Osteoblast (primary cell): ENCODE results near the gene WWOX. TPM values are rescaled to one million over a fixed set of nuclear protein-coding genes. Genes with fewer than 3 reads are reported as not detected.
A peak's percentile ranks its signal among the peaks of the same experiment; 100 is the strongest.

Experiments used
- DNase-seq: peaks from one replicate; pipeline ENCODE4 v3.0.0; 2011; ENCODE audit warnings: low spot score, mixed read lengths; ENCODE audit not compliant: insufficient read length; ENCODE audit errors: missing footprints
- H2AFZ ChIP-seq: 2 replicates; pipeline ENCODE4 v1.6.0; 2011; ENCODE audit warnings: mild to moderate bottlenecking, low read length
- H3K27ac ChIP-seq: 2 replicates; pipeline ENCODE4 v1.5.1; 2011; ENCODE audit warnings: mild to moderate bottlenecking, low read depth, low read length, moderate library complexity
- H3K27me3 ChIP-seq: 2 replicates; pipeline ENCODE4 v1.6.0; 2012; ENCODE audit warnings: mild to moderate bottlenecking, control low read depth, inconsistent platforms, low read length, moderate library complexity; ENCODE audit not compliant: insufficient read depth
- H3K36me3 ChIP-seq: 2 replicates; pipeline ENCODE4 v1.5.1; 2011; ENCODE audit warnings: mild to moderate bottlenecking, low read length, control low read depth, moderate library complexity; ENCODE audit not compliant: insufficient read depth
- H3K4me1 ChIP-seq: 2 replicates; pipeline ENCODE4 v1.5.1; 2011; ENCODE audit warnings: mild to moderate bottlenecking, low read length, control low read depth, moderate library complexity; ENCODE audit not compliant: insufficient read depth
- H3K4me2 ChIP-seq: 2 replicates; pipeline ENCODE4 v1.6.0; 2011; ENCODE audit warnings: mild to moderate bottlenecking, low read length; ENCODE audit not compliant: insufficient read depth
- H3K4me3 ChIP-seq: fragments of 200-600 bp; sonication (generic); 3 replicates; pipeline ENCODE4 v1.5.1; 2012; ENCODE audit warnings: mild to moderate bottlenecking, low read length, inconsistent platforms; ENCODE audit not compliant: insufficient read depth
- H3K79me2 ChIP-seq: 2 replicates; pipeline ENCODE4 v1.6.0; 2012; ENCODE audit warnings: mild to moderate bottlenecking, low read length, control low read depth, inconsistent platforms; ENCODE audit not compliant: insufficient read depth
- H3K9me3 ChIP-seq: 2 replicates; pipeline ENCODE4 v1.5.1; 2011; ENCODE audit warnings: low read depth, low read length, control low read depth
- H4K20me1 ChIP-seq: 2 replicates; pipeline ENCODE4 v1.6.0; 2012; ENCODE audit warnings: mild to moderate bottlenecking, low read length, control low read depth; ENCODE audit not compliant: insufficient read depth
- total RNA-seq: library from RNA; depleted of rRNA; stranded (reverse); fragments of >200 nt; gene quantifications from 2 replicates; pipeline ENCODE4 v1.2.3, GENCODE V29; 2012
- TF ChIP-seq, protein P1 (sequence below): IDR thresholded peaks from 2 replicates; pipeline ENCODE4 v1.5.1; 2011; ENCODE audit warnings: mild to moderate bottlenecking, low read depth, low read length, moderate library complexity; ENCODE audit errors: extremely low read depth

The WWOX gene
- total RNA-seq, 1 donor: 23.9 TPM

DNA sequence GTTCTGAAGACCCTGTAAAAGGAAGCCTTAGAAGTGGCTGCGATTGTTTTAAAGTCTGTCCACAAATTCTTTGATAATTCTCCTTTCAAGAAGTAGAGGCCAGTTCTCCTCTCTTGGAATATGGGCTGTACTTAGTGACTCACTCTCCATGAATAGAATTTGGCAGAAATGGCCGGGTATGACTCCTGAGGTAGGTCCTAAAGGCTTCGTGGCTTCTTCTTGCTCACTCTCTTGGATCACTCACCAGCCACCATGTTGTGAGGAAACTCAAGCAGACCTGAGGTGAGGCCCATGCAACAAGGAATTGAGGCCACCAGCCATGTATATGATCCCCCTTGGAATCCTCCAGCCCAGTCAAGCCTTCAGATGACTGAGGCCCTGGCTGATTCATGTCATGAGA lies 75.8 kb downstream of the WWOX start:
- H3K27ac ChIP-seq: no peak overlapping the region
- H4K20me1 ChIP-seq: no peaks in the 10 kb centered on the region
- H3K36me3 ChIP-seq: no peaks in the 10 kb centered on the region
- no peaks in the 10 kb centered on the region for H3K27me3 ChIP-seq
- H3K4me3 ChIP-seq: no peak overlapping the region
- no peak for DNase-seq
- peaks cover 6% of the 10 kb centered on the region for H3K9me3 ChIP-seq
- no peaks in the 10 kb centered on the region for H3K4me1 ChIP-seq
- H3K4me2 ChIP-seq: no peak overlapping the region
- TF ChIP-seq, protein P1, sequence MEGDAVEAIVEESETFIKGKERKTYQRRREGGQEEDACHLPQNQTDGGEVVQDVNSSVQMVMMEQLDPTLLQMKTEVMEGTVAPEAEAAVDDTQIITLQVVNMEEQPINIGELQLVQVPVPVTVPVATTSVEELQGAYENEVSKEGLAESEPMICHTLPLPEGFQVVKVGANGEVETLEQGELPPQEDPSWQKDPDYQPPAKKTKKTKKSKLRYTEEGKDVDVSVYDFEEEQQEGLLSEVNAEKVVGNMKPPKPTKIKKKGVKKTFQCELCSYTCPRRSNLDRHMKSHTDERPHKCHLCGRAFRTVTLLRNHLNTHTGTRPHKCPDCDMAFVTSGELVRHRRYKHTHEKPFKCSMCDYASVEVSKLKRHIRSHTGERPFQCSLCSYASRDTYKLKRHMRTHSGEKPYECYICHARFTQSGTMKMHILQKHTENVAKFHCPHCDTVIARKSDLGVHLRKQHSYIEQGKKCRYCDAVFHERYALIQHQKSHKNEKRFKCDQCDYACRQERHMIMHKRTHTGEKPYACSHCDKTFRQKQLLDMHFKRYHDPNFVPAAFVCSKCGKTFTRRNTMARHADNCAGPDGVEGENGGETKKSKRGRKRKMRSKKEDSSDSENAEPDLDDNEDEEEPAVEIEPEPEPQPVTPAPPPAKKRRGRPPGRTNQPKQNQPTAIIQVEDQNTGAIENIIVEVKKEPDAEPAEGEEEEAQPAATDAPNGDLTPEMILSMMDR: no peak
- no peaks in the 10 kb centered on the region for H3K79me2 ChIP-seq
- no peak overlapping the region for H2AFZ ChIP-seq

DNA sequence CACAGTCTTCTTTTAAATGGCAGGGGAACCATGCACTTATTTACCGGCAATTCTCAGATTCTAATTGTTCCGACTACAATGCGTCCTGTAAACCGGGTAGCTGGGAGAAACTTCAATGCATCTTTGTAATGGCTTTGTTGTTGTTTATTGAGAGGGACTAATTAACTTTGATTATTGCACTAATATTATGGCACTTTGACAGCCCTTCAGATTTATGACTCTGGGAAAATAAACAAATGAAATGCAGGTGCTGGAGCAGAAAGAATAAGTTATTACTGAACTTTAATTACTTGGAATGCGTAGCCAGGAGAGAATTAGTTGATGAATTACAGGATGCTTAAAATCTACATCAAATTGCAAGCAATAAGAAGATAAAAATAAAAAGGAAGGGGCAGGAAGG lies 77.0 kb downstream of the WWOX start:
- H3K27me3 ChIP-seq: no peaks in the 10 kb centered on the region
- no peaks in the 10 kb centered on the region for H3K36me3 ChIP-seq
- no peak overlapping the region for H3K4me2 ChIP-seq
- no peak overlapping the region for H3K4me3 ChIP-seq
- TF ChIP-seq, protein P1: no peak
- no peaks in the 10 kb centered on the region for H4K20me1 ChIP-seq
- no peaks in the 10 kb centered on the region for H3K4me1 ChIP-seq
- no peak overlapping the region for H2AFZ ChIP-seq
- no peaks in the 10 kb centered on the region for H3K79me2 ChIP-seq
- DNase-seq: no peak
- peaks cover 6% of the 10 kb centered on the region for H3K9me3 ChIP-seq
- no peak overlapping the region for H3K27ac ChIP-seq

DNA sequence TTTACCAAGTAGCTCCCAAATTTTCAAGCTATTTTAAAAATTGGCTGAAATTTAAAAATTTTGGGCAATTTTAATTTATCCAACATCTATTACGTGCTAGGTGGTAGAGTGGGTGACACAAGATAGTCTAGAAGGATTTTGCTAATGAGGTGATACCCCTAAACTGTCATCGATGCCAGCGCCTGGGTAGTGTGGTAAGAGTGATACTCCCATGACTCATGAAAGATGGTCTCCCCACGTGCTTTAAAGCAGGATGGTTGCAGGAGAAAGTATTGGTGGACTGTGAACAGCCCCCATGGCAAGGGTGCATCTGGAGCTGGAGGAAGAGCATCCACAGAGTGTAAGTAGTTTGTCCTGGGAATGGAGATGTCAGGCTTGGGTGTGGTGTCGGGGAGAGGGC lies 77.8 kb downstream of the WWOX start:
- no peak for DNase-seq
- no peak overlapping the region for H3K4me3 ChIP-seq
- H3K27ac ChIP-seq: no peak overlapping the region
- H3K36me3 ChIP-seq: no peaks in the 10 kb centered on the region
- H3K27me3 ChIP-seq: no peaks in the 10 kb centered on the region
- no peaks in the 10 kb centered on the region for H4K20me1 ChIP-seq
- peaks cover 6% of the 10 kb centered on the region for H3K9me3 ChIP-seq
- no peaks in the 10 kb centered on the region for H3K4me1 ChIP-seq
- H2AFZ ChIP-seq: no peak overlapping the region
- no peaks in the 10 kb centered on the region for H3K79me2 ChIP-seq
- H3K4me2 ChIP-seq: no peak overlapping the region
- TF ChIP-seq, protein P1: no peak

DNA sequence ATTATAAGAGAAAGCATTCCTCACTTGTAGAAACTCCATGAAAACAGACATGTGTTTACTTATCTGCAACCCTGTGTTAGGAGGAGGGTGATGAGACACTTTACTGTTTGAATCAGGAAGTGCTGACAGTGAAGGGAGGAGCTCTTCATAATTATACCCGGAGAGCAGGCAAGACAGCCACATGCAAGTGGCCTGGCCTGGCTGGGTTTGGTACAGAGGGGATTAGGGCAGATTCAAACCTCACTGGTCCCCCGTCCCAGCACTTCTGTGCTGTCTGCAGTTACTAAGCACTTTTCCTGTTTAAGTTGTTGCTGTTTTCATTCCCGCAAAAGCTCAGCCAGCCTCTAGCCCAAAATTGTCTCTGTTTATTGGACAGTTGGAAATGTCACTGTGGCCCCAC lies 78.5 kb downstream of the WWOX start:
- Histone ChIP-seq H3K79me2 (no peaks in the 10 kb centered on the region), H3K4me3 (no peak overlapping the region), H3K4me1 (no peaks in the 10 kb centered on the region), H3K36me3 (no peaks in the 10 kb centered on the region), H3K9me3 (peaks cover 6% of the 10 kb centered on the region), H4K20me1 (no peaks in the 10 kb centered on the region), H3K27me3 (no peaks in the 10 kb centered on the region), H3K4me2 (no peak overlapping the region), H2AFZ (peak overlapping the region; percentile 10), H3K27ac (no peak overlapping the region)
- DNase-seq: no peak
- TF ChIP-seq, protein P1: no peak
